HK-2 (cell line): Measurements from ENCODE around the gene FSTL4.

ENCODE experiments used
- DNase-seq: peaks from one replicate; pipeline ENCODE4 v3.0.0-alpha.2; 2018; ENCODE audit not compliant: unreplicated experiment

Gene FSTL4

GRCh38 chr5:133428072-133428660 lies 184.2 kb downstream of the FSTL4 start:
- DNase-seq = no peak

GRCh38 chr5:133427121-133427777 lies 185.1 kb downstream of the FSTL4 start:
- no peak for DNase-seq

GRCh38 chr5:133426264-133426663 lies 186.1 kb downstream of the FSTL4 start:
- no peak for DNase-seq

- DNase-seq = no peak
These were observed 186.6 kb downstream of the FSTL4 start for GRCh38 chr5:133425764-133426163.

GRCh38 chr5:133425222-133425621 lies 187.1 kb downstream of the FSTL4 start:
- DNase-seq = no peak

- peak; percentile 44 for DNase-seq
These were observed 188.6 kb downstream of the FSTL4 start for GRCh38 chr5:133423618-133424282.

- no peak for DNase-seq
These were observed 189.2 kb downstream of the FSTL4 start for GRCh38 chr5:133423011-133423617.

- no peak for DNase-seq
These were observed 190.5 kb downstream of the FSTL4 start for GRCh38 chr5:133421806-133422205.

- no peak for DNase-seq
These were observed 190.9 kb downstream of the FSTL4 start for GRCh38 chr5:133421394-133421793.

GRCh38 chr5:133420440-133421301 lies 191.7 kb downstream of the FSTL4 start:
- no peak for DNase-seq

- no peak for DNase-seq
These were observed 196.4 kb downstream of the FSTL4 start for GRCh38 chr5:133415906-133416305.

GRCh38 chr5:133415506-133415905 lies 196.8 kb downstream of the FSTL4 start:
- no peak for DNase-seq

- DNase-seq = no peak
These were observed 199.7 kb downstream of the FSTL4 start for GRCh38 chr5:133412661-133413060.

GRCh38 chr5:133410335-133410828 lies 202.0 kb downstream of the FSTL4 start:
- no peak for DNase-seq

GRCh38 chr5:133409210-133409674 lies 203.1 kb downstream of the FSTL4 start:
- no peak for DNase-seq

GRCh38 chr5:133408322-133408721 lies 204.0 kb downstream of the FSTL4 start:
- no peak for DNase-seq

GRCh38 chr5:133406977-133407632 lies 205.2 kb downstream of the FSTL4 start:
- no peak for DNase-seq

- no peak for DNase-seq
These were observed 205.9 kb downstream of the FSTL4 start for GRCh38 chr5:133406208-133406976.

GRCh38 chr5:133405275-133406034 lies 206.9 kb downstream of the FSTL4 start:
- no peak for DNase-seq
